ENCODE measurements around the gene DHX30.

DHX30 gene

DNA sequence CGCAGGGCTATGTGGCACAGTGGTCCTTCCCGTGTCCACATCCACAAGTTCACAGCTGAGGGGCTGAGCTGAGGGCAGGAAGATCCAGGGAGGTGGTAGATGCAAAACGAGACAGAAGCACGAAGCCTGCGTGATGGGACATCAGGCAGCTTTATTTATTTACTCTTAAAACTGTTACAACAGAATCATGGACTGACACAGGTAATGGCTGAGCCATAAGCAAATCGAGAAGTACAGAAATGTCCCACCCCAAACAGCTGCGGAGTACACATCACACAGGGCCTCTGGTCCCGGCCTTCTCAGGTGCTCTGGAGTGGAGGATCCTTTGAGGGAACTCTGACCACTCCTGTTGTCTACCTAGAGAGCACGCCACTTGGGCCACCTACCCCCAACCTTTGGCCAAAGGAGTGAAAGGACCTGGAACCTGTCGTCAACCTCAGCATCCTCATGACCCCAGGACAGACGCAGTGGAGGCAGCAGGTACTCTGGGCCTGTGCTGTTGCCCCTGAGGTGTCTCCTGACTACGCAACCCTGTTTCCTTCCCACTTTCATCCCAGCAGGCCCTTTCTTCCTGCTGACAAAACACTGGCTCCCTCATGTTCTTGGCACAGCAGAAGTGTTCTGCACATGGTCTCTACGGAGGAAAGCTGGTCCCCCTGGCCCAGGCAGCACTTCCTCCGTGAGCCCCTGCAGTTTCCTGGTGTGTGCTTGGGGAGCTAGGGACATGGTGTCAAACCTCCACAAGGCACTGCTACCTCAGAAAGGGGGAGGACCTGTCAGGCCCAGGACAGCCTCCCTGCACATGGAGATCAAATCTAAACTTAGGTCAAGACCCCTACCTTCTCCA, 47.8 kb downstream of the DHX30 start:
- peak; percentile 60; the same call in 1 of the 2 replicates for TF ChIP-seq POLR2AphosphoS5 (IDR thresholded peaks at IDR 0.05; ENCODE audit: low read depth, low read length)
- TF ChIP-seq FOXP2 (optimal IDR thresholded peaks at IDR 0.05; ENCODE audit: borderline replicate concordance, extremely low read depth, extremely low read length, insufficient read depth), result no peak
- TF ChIP-seq, protein P1, sequence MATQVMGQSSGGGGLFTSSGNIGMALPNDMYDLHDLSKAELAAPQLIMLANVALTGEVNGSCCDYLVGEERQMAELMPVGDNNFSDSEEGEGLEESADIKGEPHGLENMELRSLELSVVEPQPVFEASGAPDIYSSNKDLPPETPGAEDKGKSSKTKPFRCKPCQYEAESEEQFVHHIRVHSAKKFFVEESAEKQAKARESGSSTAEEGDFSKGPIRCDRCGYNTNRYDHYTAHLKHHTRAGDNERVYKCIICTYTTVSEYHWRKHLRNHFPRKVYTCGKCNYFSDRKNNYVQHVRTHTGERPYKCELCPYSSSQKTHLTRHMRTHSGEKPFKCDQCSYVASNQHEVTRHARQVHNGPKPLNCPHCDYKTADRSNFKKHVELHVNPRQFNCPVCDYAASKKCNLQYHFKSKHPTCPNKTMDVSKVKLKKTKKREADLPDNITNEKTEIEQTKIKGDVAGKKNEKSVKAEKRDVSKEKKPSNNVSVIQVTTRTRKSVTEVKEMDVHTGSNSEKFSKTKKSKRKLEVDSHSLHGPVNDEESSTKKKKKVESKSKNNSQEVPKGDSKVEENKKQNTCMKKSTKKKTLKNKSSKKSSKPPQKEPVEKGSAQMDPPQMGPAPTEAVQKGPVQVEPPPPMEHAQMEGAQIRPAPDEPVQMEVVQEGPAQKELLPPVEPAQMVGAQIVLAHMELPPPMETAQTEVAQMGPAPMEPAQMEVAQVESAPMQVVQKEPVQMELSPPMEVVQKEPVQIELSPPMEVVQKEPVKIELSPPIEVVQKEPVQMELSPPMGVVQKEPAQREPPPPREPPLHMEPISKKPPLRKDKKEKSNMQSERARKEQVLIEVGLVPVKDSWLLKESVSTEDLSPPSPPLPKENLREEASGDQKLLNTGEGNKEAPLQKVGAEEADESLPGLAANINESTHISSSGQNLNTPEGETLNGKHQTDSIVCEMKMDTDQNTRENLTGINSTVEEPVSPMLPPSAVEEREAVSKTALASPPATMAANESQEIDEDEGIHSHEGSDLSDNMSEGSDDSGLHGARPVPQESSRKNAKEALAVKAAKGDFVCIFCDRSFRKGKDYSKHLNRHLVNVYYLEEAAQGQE (IDR thresholded peaks at IDR 0.05; ENCODE audit: insufficient read depth in 1 of 2, low read depth in 2 of 2, low read length in 2 of 2), result no peak
- no peak for TF ChIP-seq SIN3A (IDR thresholded peaks at IDR 0.05; ENCODE audit: borderline replicate concordance, insufficient read depth, low read length)
- TF ChIP-seq TAF1 (IDR thresholded peaks at IDR 0.05; ENCODE audit: borderline replicate concordance, insufficient read depth, low read length), result no peak

DNA sequence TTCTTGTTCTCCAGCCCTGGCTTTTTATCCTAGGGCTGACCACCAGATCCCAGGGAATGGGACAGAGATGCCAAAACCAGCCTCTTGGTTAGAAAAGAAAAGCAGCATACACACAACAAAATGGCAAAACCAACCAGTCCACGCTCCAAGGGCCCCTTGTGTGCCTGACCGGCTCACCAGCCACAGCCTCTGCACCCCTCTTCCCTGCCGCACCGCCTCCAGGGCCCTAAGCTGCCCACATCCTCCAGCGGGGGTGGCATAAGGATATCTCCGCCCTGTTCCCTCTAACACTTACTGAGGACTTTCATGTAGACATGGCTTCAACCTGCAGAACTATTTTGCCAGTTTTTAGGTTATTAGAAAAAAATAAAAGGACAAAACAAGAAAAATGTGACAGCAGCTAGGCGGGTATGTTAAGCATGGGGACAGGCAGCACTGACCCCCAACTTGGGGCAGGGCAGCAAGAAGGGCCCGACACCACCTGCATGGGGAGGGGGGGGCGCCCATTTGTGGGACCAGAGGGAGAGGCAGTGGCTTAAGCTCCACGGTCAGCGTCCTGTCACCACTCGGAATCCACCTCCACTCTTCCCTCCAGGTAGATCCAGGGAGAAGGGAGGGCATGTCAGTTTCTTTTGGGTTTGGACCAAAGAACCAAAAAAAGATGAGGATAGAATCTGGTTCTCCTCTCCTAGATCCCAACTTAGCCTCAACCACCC, 49.1 kb downstream of the DHX30 start:
- TF ChIP-seq POLR2AphosphoS5 (IDR thresholded peaks at IDR 0.05; ENCODE audit: low read depth, low read length) (no peak), SIN3A (IDR thresholded peaks at IDR 0.05; ENCODE audit: borderline replicate concordance, insufficient read depth, low read length) (no peak), TAF1 (IDR thresholded peaks at IDR 0.05; ENCODE audit: borderline replicate concordance, insufficient read depth, low read length) (no peak), FOXP2 (optimal IDR thresholded peaks at IDR 0.05; ENCODE audit: borderline replicate concordance, extremely low read depth, extremely low read length, insufficient read depth) (no peak)
- TF ChIP-seq, protein P1 (IDR thresholded peaks at IDR 0.05; ENCODE audit: insufficient read depth in 1 of 2, low read depth in 2 of 2, low read length in 2 of 2), result no peak

DNA sequence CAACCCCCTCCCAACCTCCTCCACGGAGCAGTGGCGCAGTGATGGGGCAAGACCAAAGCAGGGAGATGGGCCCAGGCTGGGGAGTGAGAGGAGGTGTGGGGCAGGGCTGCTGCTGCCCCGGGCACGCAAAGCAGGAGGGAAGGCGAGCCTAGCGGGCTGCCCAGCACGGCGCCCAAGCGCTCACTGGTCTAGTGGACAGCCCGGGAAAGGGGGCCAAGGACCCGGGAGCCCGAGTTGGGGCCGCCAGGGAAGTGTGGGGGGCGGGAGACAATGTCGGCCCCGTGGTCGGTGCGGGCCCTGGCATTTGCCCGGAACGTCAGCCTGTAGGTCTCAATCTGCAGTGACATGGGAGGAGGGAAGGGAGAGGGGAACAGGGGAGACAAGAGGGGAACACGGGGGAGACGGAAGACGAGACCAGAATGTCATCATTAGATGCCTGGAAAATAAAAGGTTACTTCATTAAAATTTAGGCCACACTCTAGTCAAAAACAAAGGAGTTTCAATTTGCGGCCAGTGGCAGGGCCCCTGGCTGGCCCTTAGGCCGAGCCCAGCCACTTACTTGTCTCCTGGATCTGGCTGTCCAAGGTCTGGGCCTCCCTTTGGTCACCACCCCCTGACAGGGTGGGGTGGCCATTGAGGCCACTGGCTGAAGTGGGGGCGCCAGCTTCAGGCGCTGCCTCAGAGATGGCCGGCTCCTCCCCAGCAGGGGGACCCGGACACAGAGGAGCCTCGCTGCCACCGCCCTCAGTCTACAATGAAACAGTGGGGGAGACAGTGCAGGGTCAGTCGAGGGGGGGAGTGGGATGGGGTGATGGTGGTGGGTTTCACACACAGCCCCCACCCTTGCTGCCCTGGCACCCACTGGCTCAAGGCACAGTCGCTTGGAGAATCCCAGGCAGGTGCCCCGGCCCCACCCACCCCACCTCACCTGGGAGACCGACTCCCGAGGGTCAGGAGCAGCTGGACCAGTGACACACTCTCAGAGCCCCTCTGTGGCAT, 50.0 kb downstream of the DHX30 start:
- TF ChIP-seq POLR2AphosphoS5 (IDR thresholded peaks at IDR 0.05; ENCODE audit: low read depth, low read length) (no peak), FOXP2 (optimal IDR thresholded peaks at IDR 0.05; ENCODE audit: borderline replicate concordance, extremely low read depth, extremely low read length, insufficient read depth) (no peak), SIN3A (IDR thresholded peaks at IDR 0.05; ENCODE audit: borderline replicate concordance, insufficient read depth, low read length) (no peak), TAF1 (IDR thresholded peaks at IDR 0.05; ENCODE audit: borderline replicate concordance, insufficient read depth, low read length) (no peak)
- TF ChIP-seq, protein P1 (IDR thresholded peaks at IDR 0.05; ENCODE audit: insufficient read depth in 1 of 2, low read depth in 2 of 2, low read length in 2 of 2), result no peak

DNA sequence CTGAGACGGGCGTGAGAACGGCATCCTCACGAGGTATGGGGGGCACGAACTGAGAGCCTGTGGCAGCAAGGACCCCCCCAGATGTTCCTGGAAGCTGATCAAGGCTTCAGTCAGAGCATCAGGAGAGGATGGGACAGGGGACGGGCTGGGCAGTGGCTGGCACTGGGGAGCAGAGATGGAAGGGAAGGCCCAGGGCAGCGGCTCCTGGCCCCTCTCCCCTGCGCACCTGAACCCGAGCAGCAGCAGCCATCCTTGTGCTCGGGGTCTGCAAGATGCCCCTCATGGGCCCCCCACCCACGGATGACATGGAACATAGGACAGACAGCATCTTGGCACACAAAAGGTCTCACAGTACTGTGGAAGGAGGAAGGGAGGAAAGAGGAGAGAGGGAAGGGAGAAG, 51.3 kb downstream of the DHX30 start:
- TF ChIP-seq POLR2AphosphoS5 (IDR thresholded peaks at IDR 0.05; ENCODE audit: low read depth, low read length) (no peak), SIN3A (IDR thresholded peaks at IDR 0.05; ENCODE audit: borderline replicate concordance, insufficient read depth, low read length) (no peak), TAF1 (IDR thresholded peaks at IDR 0.05; ENCODE audit: borderline replicate concordance, insufficient read depth, low read length) (no peak), FOXP2 (optimal IDR thresholded peaks at IDR 0.05; ENCODE audit: borderline replicate concordance, extremely low read depth, extremely low read length, insufficient read depth) (no peak)
- TF ChIP-seq, protein P1 (IDR thresholded peaks at IDR 0.05; ENCODE audit: insufficient read depth in 1 of 2, low read depth in 2 of 2, low read length in 2 of 2), result no peak
